GM12878 (cell line): Measurements from ENCODE around the gene RANBP1. TPM values are rescaled to one million over a fixed set of nuclear protein-coding genes. Genes with fewer than 3 reads are reported as not detected.
A peak's percentile ranks its signal among the peaks of the same experiment; 100 is the strongest.

ENCODE experiments used
- ATAC-seq: fragments of 200-7000 bp; cut with Tn5 transposase; 3 replicates; pipeline ENCODE4 v1.9.1; 2020; ENCODE audit warnings: mild to moderate bottlenecking, moderate library complexity
- BruUV-seq: library from RNA; stranded (reverse); fragments of 400-500 nt; replicated peaks from 2 replicates; lab custom pipeline; 2021; lab: Mats Ljungman, UMichigan
- CTCF ChIA-PET: fragments of 300-600 bp; sonication (Branson Sonifier 250); formaldehyde crosslinking; extraction: SDS; loops from one replicate; lab custom pipeline; 2021; ENCODE audit warnings: inconsistent platforms; lab: Yijun Ruan, JAX
- POLR2A ChIA-PET: fragments of 350-600 bp; formaldehyde crosslinking; extraction: SDS; loops from one replicate; lab custom pipeline; 2021; ENCODE audit warnings: inconsistent platforms; lab: Charles Lee
- RAD21 ChIA-PET: fragments of 300-600 bp; sonication (Branson Sonifier 250); formaldehyde crosslinking; loops from one replicate; lab custom pipeline; 2023; ENCODE audit warnings: antibody characterized with exemption; ENCODE audit not compliant: unreplicated experiment; lab: Charles Lee
- SMC1A ChIA-PET: fragments of 300-600 bp; sonication (Branson Sonifier 250); formaldehyde crosslinking; loops from one replicate; lab custom pipeline; 2023; ENCODE audit not compliant: unreplicated experiment, uncharacterized antibody; lab: Charles Lee
- DNase-seq: peaks from one replicate; pipeline ENCODE4 v3.0.0-alpha.2; 2011; ENCODE audit warnings: low read depth, low spot score
- FAIRE-seq: peaks from 3 replicates; lab custom pipeline; 2011; peaks lifted over from hg19 to GRCh38; lab: Jason Lieb, UNC
- H2AFZ ChIP-seq: 2 replicates; pipeline ENCODE4 v1.6.0; 2011; ENCODE audit warnings: low read depth, low read length, control low read depth; ENCODE audit not compliant: control insufficient read depth
- H3K27ac ChIP-seq: 2 replicates; pipeline ENCODE4 v1.5.1; 2011; ENCODE audit warnings: control low read depth; ENCODE audit not compliant: control insufficient read depth, insufficient read depth
- H3K27me3 ChIP-seq, 2 experiments: replicated peaks in 1 of 2; 2 replicates each; pipeline versions ENCODE4 v1.6.0 to v1.6.1; 2011; ENCODE audit warnings: low read length in 1 of 2; ENCODE audit not compliant: control insufficient read depth in 2 of 2, insufficient read depth in 2 of 2
- H3K36me3 ChIP-seq, 2 experiments: 2 replicates each; pipeline ENCODE4 v1.5.1; 2011; ENCODE audit warnings: low read length in 1 of 2; ENCODE audit not compliant: control insufficient read depth in 2 of 2, insufficient read depth in 2 of 2
- H3K4me1 ChIP-seq: 2 replicates; pipeline ENCODE4 v1.6.1; 2011; ENCODE audit warnings: mild to moderate bottlenecking, low read length, moderate library complexity, mixed read lengths; ENCODE audit not compliant: control insufficient read depth, insufficient read depth
- H3K4me2 ChIP-seq: 2 replicates; pipeline ENCODE4 v1.6.0; 2011; ENCODE audit warnings: control low read depth; ENCODE audit not compliant: control insufficient read depth, insufficient read depth
- H3K4me3 ChIP-seq: fragments of 200-600 bp; sonication (generic); 2 replicates; pipeline ENCODE4 v1.5.1; 2016
- H3K79me2 ChIP-seq: 2 replicates; pipeline ENCODE4 v1.6.0; 2011; ENCODE audit warnings: low read length; ENCODE audit not compliant: control insufficient read depth, insufficient read depth
- H3K9ac ChIP-seq: 2 replicates; pipeline ENCODE4 v1.8.0; 2011; ENCODE audit warnings: low read length, control low read depth, mixed read lengths; ENCODE audit not compliant: control insufficient read depth, insufficient read depth
- H3K9me3 ChIP-seq: replicated peaks from 3 replicates; pipeline ENCODE4 v1.5.1; 2011; ENCODE audit warnings: mild to moderate bottlenecking, low read length; ENCODE audit not compliant: control insufficient read depth, insufficient read depth
- H4K20me1 ChIP-seq: 2 replicates; pipeline ENCODE4 v1.6.0; 2011; ENCODE audit not compliant: control insufficient read depth, insufficient read depth
- BMI1 ChIP-seq: fragments of 450-650 bp; IDR thresholded peaks from 2 replicates; pipeline ENCODE4 v1.6.1; 2016; ENCODE audit warnings: mild to moderate bottlenecking, moderate library complexity, borderline replicate concordance
- BRCA1 ChIP-seq: IDR thresholded peaks from 2 replicates; pipeline ENCODE4 v1.6.1; 2011; ENCODE audit warnings: low read depth, low read length, improper control_type of control experiment
- CHD2 ChIP-seq: IDR thresholded peaks from 2 replicates; pipeline ENCODE4 v1.6.1; 2011; ENCODE audit warnings: low read depth, low read length, improper control_type of control experiment, borderline replicate concordance
- FOXM1 ChIP-seq: IDR thresholded peaks from 2 replicates; pipeline ENCODE4 v1.6.1; 2012; ENCODE audit warnings: low read depth, mild to moderate bottlenecking, inconsistent platforms, low read length, moderate library complexity
- KDM1A ChIP-seq: fragments of 200-600 bp; sonication (generic); IDR thresholded peaks from 2 replicates; pipeline ENCODE4 v1.6.1; 2016; ENCODE audit warnings: borderline replicate concordance
- MTA3 ChIP-seq: IDR thresholded peaks from 2 replicates; pipeline ENCODE4 v1.6.1; 2012; ENCODE audit warnings: low read length, inconsistent platforms, borderline replicate concordance
- RBBP5 ChIP-seq: fragments of 200-600 bp; sonication (generic); conservative IDR thresholded peaks from 2 replicates; pipeline ENCODE4 v1.6.1; 2016
- SREBF2 ChIP-seq: IDR thresholded peaks from 2 replicates; pipeline ENCODE4 v1.6.1; 2012; ENCODE audit warnings: mild to moderate bottlenecking, low read length
- TAF1 ChIP-seq: IDR thresholded peaks from 2 replicates; pipeline ENCODE4 v1.6.1; 2011; ENCODE audit warnings: mild to moderate bottlenecking, low read depth, low read length, borderline replicate concordance
- TBL1XR1 ChIP-seq: IDR thresholded peaks from 2 replicates; pipeline ENCODE4 v1.6.1; 2012; ENCODE audit warnings: low read depth, low read length, improper control_type of control experiment
- TCF3 ChIP-seq: IDR thresholded peaks from 2 replicates; pipeline ENCODE4 v1.6.1; 2012; ENCODE audit warnings: low read depth, mild to moderate bottlenecking, low read length, borderline replicate concordance; ENCODE audit not compliant: insufficient read depth
- YBX1 ChIP-seq: fragments of 450-650 bp; IDR thresholded peaks from 2 replicates; pipeline ENCODE4 v1.6.1; 2016; ENCODE audit warnings: antibody characterized with exemption
- ZNF217 ChIP-seq: fragments of 450-650 bp; IDR thresholded peaks from 2 replicates; pipeline ENCODE4 v1.6.1; 2017; ENCODE audit warnings: antibody characterized with exemption, mild to moderate bottlenecking
- ZSCAN29 ChIP-seq: fragments of 450-650 bp; IDR thresholded peaks from 2 replicates; pipeline ENCODE4 v1.6.1; 2017; ENCODE audit warnings: mild to moderate bottlenecking, moderate library complexity
- WGBS: methylation state at CpG from one replicate; pipeline ENCODE4 v1.1.6; 2016; ENCODE audit warnings: low lambda C conversion rate; ENCODE audit not compliant: insufficient replicate concordance, insufficient coverage; ENCODE audit errors: missing lambda C conversion rate; 5-methylcytosine and 5-hydroxymethylcytosine counted together
- in situ Hi-C: fragments of 300-500 bp; cut with MboI; formaldehyde crosslinking; loops from 9 replicates; pipeline ENCODE4 v1.14.3; 2018; ENCODE audit warnings: mixed read lengths
- intact Hi-C: fragments of 100-400 bp; cut with micrococcal nuclease; formaldehyde crosslinking; loops from one replicate; pipeline ENCODE4 v1.14.2; 2022; ENCODE audit not compliant: unreplicated experiment
- polyA plus RNA-seq, 11 experiments: library from polyadenylated mRNA; depleted of rRNA in 4 of 11; unstranded in 6 of 11; stranded (reverse) in 5 of 11; fragments of >200 nt; fragmentation: Nextera tagmentation in 4 of 11; fragmentation: Illumina TruSeq in 1 of 11; extraction: Ambion mirVana in 4 of 11; extraction: Trizol in 1 of 11; gene quantifications; 1 replicate in 1 of 11; 2 replicates in 10 of 11; pipeline versions ENCODE4 v1.2.1 to v1.2.3, GENCODE V29; 2011 to 2016; ENCODE audit warnings: inconsistent platforms in 2 of 11, missing spikeins in 2 of 11, low read depth in 1 of 11
- total RNA-seq, 4 experiments: library from RNA; depleted of rRNA in 3 of 4; stranded (reverse); fragments of >200 nt in 3 of 4; fragmentation: Illumina TruSeq in 1 of 4; extraction: Trizol in 1 of 4; gene quantifications; 2 replicates each; pipeline versions ENCODE4 v1.2.1 to v1.2.3, GENCODE V29; 2013 to 2021
- TF ChIP-seq, protein P1 (sequence below), 3 experiments: IDR thresholded peaks in 2 of 3; conservative IDR thresholded peaks in 1 of 3; 2 replicates each; pipeline ENCODE4 v1.5.1; 2011; ENCODE audit warnings: low read depth in 3 of 3, low read length in 3 of 3, mild to moderate bottlenecking in 3 of 3, control low read depth in 2 of 3, moderate library complexity in 2 of 3, inconsistent platforms in 1 of 3, mixed read lengths in 1 of 3; ENCODE audit not compliant: control insufficient read depth in 2 of 3, insufficient read depth in 1 of 3; ENCODE audit errors: extremely low read depth in 1 of 3
- TF ChIP-seq, protein P2 (sequence below): fragments of 450-650 bp; IDR thresholded peaks from 2 replicates; pipeline ENCODE4 v1.6.1; 2016; ENCODE audit warnings: mild to moderate bottlenecking

The RANBP1 gene
- total and polyA plus RNA-seq, 10 of the 15 experiments (the other 5 are each of a cell fraction or from before 2014, with no cell fraction given), result 55.3 to 808 (median 394) TPM

GRCh38 chr22:20083891-20084546 lies 31.9 kb upstream of the RANBP1 start:
- FAIRE-seq, result no peak
- no TSS peak for BruUV-seq
- intact Hi-C loops, result no loop called here

More at GRCh38 chr22:20083891-20084546, 31.9 kb upstream of the RANBP1 start:
- Histone ChIP-seq H3K27ac (no peak overlapping the region), H3K4me2 (peak overlapping the region; percentile 22), H3K9ac (no peak overlapping the region), H3K27me3 (no peaks in the 10 kb centered on the region), H3K9me3 (no peaks in the 10 kb centered on the region), H3K79me2 (peaks cover 57% of the 10 kb centered on the region), H3K36me3 (peaks cover 11 to 17% of the 10 kb centered on the region in 2 experiments), H3K4me1 (peaks cover 8% of the 10 kb centered on the region)
- ChIA-PET SMC1A (no interaction called here), RAD21 (no interaction called here), POLR2A (interaction anchor here (0.8 kb wide), 1 partner anchor 33 kb away, joined by 3 read pairs; the partner anchor contains the start of gene TRMT2A)
- 96% methylated on average over 10 of the region's 10 CpGs for WGBS
- no peak for ATAC-seq
- TF ChIP-seq BRCA1, result no peak
- no peak for TF ChIP-seq ZNF217
- no peak for TF ChIP-seq RBBP5
- TF ChIP-seq, protein P1, sequence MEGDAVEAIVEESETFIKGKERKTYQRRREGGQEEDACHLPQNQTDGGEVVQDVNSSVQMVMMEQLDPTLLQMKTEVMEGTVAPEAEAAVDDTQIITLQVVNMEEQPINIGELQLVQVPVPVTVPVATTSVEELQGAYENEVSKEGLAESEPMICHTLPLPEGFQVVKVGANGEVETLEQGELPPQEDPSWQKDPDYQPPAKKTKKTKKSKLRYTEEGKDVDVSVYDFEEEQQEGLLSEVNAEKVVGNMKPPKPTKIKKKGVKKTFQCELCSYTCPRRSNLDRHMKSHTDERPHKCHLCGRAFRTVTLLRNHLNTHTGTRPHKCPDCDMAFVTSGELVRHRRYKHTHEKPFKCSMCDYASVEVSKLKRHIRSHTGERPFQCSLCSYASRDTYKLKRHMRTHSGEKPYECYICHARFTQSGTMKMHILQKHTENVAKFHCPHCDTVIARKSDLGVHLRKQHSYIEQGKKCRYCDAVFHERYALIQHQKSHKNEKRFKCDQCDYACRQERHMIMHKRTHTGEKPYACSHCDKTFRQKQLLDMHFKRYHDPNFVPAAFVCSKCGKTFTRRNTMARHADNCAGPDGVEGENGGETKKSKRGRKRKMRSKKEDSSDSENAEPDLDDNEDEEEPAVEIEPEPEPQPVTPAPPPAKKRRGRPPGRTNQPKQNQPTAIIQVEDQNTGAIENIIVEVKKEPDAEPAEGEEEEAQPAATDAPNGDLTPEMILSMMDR (IDR thresholded peaks at IDR 0.05 in 2 of 3, conservative IDR thresholded peaks at IDR 0.05 in 1 of 3; ENCODE audit: control insufficient read depth in 2 of 3, extremely low read depth in 1 of 3, insufficient read depth in 1 of 3, low read depth in 3 of 3, low read length in 3 of 3), result no peak
- TF ChIP-seq FOXM1, result no peak
- TF ChIP-seq, protein P2, sequence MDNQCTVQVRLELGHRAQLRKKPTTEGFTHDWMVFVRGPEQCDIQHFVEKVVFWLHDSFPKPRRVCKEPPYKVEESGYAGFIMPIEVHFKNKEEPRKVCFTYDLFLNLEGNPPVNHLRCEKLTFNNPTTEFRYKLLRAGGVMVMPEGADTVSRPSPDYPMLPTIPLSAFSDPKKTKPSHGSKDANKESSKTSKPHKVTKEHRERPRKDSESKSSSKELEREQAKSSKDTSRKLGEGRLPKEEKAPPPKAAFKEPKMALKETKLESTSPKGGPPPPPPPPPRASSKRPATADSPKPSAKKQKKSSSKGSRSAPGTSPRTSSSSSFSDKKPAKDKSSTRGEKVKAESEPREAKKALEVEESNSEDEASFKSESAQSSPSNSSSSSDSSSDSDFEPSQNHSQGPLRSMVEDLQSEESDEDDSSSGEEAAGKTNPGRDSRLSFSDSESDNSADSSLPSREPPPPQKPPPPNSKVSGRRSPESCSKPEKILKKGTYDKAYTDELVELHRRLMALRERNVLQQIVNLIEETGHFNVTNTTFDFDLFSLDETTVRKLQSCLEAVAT, result no peak
- TF ChIP-seq BMI1, result no peak
- no peak for TF ChIP-seq YBX1
- no peak for TF ChIP-seq KDM1A
- TF ChIP-seq TAF1, result no peak
- no peak for TF ChIP-seq SREBF2
- no peak for TF ChIP-seq ZSCAN29
- TF ChIP-seq CHD2, result no peak
- no peak for TF ChIP-seq MTA3
- TF ChIP-seq TBL1XR1, result no peak
- TF ChIP-seq TCF3, result no peak
- TF ChIP-seq, all 136 proteins: peak for 0
- CTCF ChIA-PET, result interaction anchor here (1.1 to 1.2 kb wide), 2 partner anchors 16 to 119 kb away, joined by 3 read pairs; no protein-coding TSS in a partner anchor
- Histone ChIP-seq H3K4me3 (peak overlapping the region; percentile 32; the same call in 1 of the 2 replicates), H2AFZ (no peak overlapping the region), H4K20me1 (no peaks in the 10 kb centered on the region)
- in situ Hi-C loops, result no loop called here
- DNase-seq, result no peak
